ENCODE data around the gene METTL8.
"Not testable (repeated sequence)": the region's sequence is repeated elsewhere in the genome, so short reads cannot be mapped to it uniquely, and the experiment has no call there.

Gene METTL8

DNA sequence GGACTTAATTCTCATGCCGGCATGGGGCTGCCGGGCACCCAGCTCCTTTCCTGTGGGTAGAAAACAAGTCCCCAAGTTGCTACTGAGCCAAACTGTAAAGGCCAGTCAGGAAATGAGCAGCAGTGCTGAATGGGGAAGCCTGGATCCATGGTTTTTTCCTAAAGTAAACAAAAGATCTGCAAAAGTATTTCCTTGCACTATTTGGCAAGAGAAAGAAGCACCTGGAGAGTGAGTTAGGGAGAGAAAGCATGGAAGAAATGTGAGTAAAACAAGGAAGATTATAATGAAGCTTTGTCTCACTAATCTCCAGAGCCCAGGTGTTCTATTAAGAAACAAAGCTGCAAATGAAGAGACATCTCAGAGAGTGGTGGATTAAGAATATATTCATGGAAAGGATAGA lies 117.6 kb downstream of the METTL8 start:
- H3K4me3 ChIP-seq (replicated peaks; ENCODE audit: low read depth, low read length): no peak overlapping the region
- peak; percentile 11 for DNase-seq (ENCODE audit: low read depth)
- TF ChIP-seq CTCF (IDR thresholded peaks at IDR 0.05; ENCODE audit: low read length, missing control alignments): no peak

DNA sequence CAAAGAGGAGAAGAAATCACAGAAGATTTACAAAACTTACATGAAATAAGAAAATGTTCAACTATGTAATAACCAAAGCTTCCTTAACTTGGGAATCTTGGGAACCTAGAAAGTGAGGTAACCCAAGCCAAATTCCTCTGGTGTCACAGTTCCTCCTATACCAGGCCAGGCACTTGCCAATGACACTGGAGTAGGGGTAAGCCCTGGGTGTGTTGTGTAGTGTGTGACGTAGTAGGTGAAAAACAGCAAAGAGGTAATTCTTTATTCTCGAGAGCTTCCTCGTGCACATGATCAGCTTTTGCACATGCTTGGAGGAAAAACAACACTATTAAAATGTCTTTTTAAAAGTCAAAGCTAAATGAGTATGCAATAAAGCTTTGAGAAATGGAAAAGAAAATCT lies 118.0 kb downstream of the METTL8 start:
- no peak overlapping the region for H3K4me3 ChIP-seq (replicated peaks; ENCODE audit: low read depth, low read length)
- TF ChIP-seq CTCF (IDR thresholded peaks at IDR 0.05; ENCODE audit: low read length, missing control alignments): no peak
- no peak for DNase-seq (ENCODE audit: low read depth)

- not testable (repeated sequence) for H3K4me3 ChIP-seq (replicated peaks; ENCODE audit: low read depth, low read length); DNase-seq (ENCODE audit: low read depth)
Observed at GRCh38 chr2:171312182-171312581, 121.6 kb downstream of the METTL8 start.

DNA sequence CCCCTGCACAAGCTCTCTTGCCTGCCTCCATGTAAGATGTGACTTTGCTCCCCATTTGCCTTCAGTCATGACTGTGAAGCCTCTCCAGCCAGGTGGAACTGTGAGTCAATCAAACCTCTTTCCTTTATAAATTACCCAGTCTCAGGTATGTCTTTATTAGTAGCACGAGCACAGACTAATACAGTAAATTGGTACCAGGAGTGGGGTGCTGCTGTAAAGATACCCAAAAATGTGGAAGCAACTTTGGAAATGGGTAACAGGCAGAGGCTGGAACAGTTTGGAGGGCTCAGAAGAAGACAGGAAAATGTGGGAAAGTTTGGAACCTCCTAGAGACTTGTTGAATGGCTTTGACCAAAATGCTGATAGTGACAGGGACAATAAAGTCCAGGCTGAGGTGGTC lies 122.2 kb downstream of the METTL8 start:
- not testable (repeated sequence) for DNase-seq (ENCODE audit: low read depth); H3K4me3 ChIP-seq (replicated peaks; ENCODE audit: low read depth, low read length)

DNA sequence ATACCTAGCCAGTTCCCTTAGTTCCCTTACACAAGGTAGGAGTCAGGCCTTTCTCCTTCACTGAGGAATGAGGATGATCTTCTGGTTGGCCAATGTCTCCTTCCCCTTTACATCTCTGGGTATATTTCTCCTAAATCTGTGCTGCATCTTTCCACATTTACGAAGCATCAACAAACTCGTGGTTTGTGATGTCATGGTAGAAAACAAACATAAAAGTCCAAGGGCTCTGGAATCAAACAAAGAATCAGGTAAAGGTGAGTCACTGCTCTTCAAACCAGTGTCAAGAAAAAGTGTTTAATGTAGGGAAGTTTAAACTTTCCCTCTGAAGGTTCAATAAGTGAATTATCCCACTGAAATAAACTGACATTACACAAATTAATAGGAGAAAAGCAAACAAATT lies 122.9 kb downstream of the METTL8 start:
- TF ChIP-seq CTCF (IDR thresholded peaks at IDR 0.05; ENCODE audit: low read length, missing control alignments): no peak
- no peak for DNase-seq (ENCODE audit: low read depth)
- H3K4me3 ChIP-seq (replicated peaks; ENCODE audit: low read depth, low read length): no peak overlapping the region

- TF ChIP-seq CTCF (IDR thresholded peaks at IDR 0.05; ENCODE audit: low read length, missing control alignments): no peak
- no peak for DNase-seq (ENCODE audit: low read depth)
- no peak overlapping the region for H3K4me3 ChIP-seq (replicated peaks; ENCODE audit: low read depth, low read length)
Observed at GRCh38 chr2:171309455-171310286, 124.1 kb downstream of the METTL8 start.

DNA sequence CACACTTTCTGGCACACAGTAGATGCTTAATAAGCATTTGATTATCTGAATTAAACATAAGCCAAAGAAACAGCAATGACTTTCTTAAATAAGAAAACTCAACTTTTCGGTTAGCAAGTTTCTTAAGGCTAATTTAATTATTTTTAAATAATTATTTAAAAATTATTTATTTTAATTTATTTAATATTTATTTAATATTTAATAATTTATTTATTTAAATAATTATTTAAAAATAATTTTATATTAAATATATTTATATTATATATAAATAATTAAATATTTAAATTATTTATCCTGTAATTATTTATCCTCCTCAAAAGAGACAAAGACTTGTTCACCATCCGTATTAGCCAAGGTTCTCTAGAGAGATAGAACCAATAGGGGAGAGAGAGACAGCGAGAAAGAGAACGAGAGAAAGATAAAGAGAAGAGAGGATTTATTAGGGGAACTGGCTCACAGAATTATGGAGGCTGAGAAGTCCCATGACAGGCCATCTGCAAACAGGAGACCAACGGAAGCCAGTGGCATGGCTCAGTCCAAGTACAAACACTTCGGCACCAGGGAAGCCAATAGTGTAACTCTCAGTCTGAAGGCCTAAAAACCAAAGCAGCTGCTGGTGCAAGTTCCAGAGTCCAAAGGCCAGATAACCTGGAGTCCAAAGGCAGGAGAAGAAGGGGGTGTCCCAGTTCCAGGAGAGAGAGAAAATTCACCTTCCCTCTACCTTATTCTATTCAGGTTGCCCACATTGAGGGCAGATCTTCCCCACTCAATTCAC lies 125.3 kb downstream of the METTL8 start:
- TF ChIP-seq CTCF (IDR thresholded peaks at IDR 0.05; ENCODE audit: low read length, missing control alignments): no peak
- DNase-seq (ENCODE audit: low read depth): no peak
- H3K4me3 ChIP-seq (replicated peaks; ENCODE audit: low read depth, low read length): no peak overlapping the region

DNA sequence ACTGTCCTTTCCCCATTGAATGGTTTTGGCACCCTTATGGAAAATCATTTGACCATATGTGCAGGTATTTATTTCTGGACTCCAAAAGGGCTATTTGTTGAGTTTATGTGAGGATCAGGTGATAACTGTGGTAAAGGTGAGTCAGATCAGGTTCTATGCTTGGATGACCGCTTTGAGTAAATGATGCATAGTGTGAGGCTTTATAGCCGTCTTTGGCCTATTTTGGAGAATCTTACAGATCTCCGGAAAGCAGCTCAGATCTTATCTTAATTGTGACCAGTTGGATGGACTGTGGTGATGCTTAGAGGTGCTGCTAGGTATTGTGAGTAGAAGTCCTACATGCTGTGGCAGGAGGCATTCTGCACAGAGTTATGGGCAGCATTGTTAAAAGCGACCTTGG lies 126.2 kb downstream of the METTL8 start:
- TF ChIP-seq CTCF (IDR thresholded peaks at IDR 0.05; ENCODE audit: low read length, missing control alignments): no peak
- no peak overlapping the region for H3K4me3 ChIP-seq (replicated peaks; ENCODE audit: low read depth, low read length)
- DNase-seq (ENCODE audit: low read depth): no peak

Data from fibroblast of pulmonary artery (primary cell).